CD4-positive, alpha-beta T cell treated with Interleukin-15 for 4 hours (primary cell): ENCODE measurements around the gene C6orf47.
"Not testable (repeated sequence)": the region's sequence is repeated elsewhere in the genome, so short reads cannot be mapped to it uniquely, and the experiment has no call there.

Experiments used
- DNase-seq: peaks from one replicate; pipeline ENCODE4 v3.0.0-alpha.2; 2020; ENCODE audit warnings: low spot score

C6orf47 gene

GRCh38 chr6:31660381-31661261 lies at the start of gene C6orf47:
Gene C6orf47, minus strand, starts transcription at chr6:31660778. Its CDS starts 831 bp downstream, at chr6:31659947.
- peak; percentile 72 for DNase-seq

- not testable (repeated sequence) for DNase-seq
These were observed 48.6 kb upstream of the C6orf47 start for GRCh38 chr6:31709157-31709556.

GRCh38 chr6:31708224-31708623 lies 47.6 kb upstream of the C6orf47 start:
- DNase-seq = no peak

GRCh38 chr6:31707701-31708100 lies 47.1 kb upstream of the C6orf47 start:
- DNase-seq = no peak

GRCh38 chr6:31706599-31706998 lies 46.0 kb upstream of the C6orf47 start, which contains the start of gene LY6G6F:
Gene LY6G6F, plus strand, starts transcription at chr6:31706866. Its CDS starts 41 bp downstream, at chr6:31706907.
- DNase-seq = no peak

GRCh38 chr6:31705931-31706330 lies 45.4 kb upstream of the C6orf47 start:
- no peak for DNase-seq

GRCh38 chr6:31702819-31703716 lies 42.5 kb upstream of the C6orf47 start, which contains the start of gene ABHD16A:
Gene ABHD16A, minus strand, starts transcription at chr6:31703324. Its CDS starts 43 bp downstream, at chr6:31703281.
- DNase-seq = peak; percentile 97

GRCh38 chr6:31702405-31702818 lies 41.8 kb upstream of the C6orf47 start:
- DNase-seq = no peak

GRCh38 chr6:31701666-31702404 lies 41.3 kb upstream of the C6orf47 start:
- DNase-seq = no peak

GRCh38 chr6:31700740-31701401 lies 40.3 kb upstream of the C6orf47 start:
- DNase-seq = no peak

GRCh38 chr6:31697555-31697954 lies 37.0 kb upstream of the C6orf47 start:
- DNase-seq = no peak

- DNase-seq = no peak
These were observed 33.0 kb upstream of the C6orf47 start for GRCh38 chr6:31693535-31693934.

- no peak for DNase-seq
These were observed 32.3 kb upstream of the C6orf47 start for GRCh38 chr6:31692886-31693285.

- DNase-seq = no peak
These were observed 31.8 kb upstream of the C6orf47 start for GRCh38 chr6:31692353-31692752.

- DNase-seq = no peak
These were observed 31.1 kb upstream of the C6orf47 start for GRCh38 chr6:31691564-31692108.

- DNase-seq = no peak
These were observed 30.5 kb upstream of the C6orf47 start for GRCh38 chr6:31691078-31691463.

- DNase-seq = no peak
These were observed 29.9 kb upstream of the C6orf47 start for GRCh38 chr6:31690231-31691077.

- no peak for DNase-seq
These were observed 28.9 kb upstream of the C6orf47 start for GRCh38 chr6:31689249-31690110.
